IMR-90 (cell line): ENCODE measurements around the gene ETV6. TPM values are rescaled to one million over a fixed set of nuclear protein-coding genes. Genes with fewer than 3 reads are reported as not detected.

Experiments
- ATAC-seq: fragments of 200-7000 bp; cut with Tn5 transposase; 2 replicates; pipeline ENCODE4 v1.9.1; 2020; ENCODE audit warnings: low read depth, mild to moderate bottlenecking, moderate library complexity
- BruUV-seq: library from RNA; stranded (reverse); fragments of 400-500 nt; replicated peaks from 2 replicates; lab custom pipeline; 2021; lab: Mats Ljungman, UMichigan
- CTCF ChIA-PET: fragments of 300-600 bp; formaldehyde crosslinking; extraction: SDS; loops from one replicate; lab custom pipeline; 2021; ENCODE audit warnings: antibody characterized with exemption; lab: Yijun Ruan, JAX
- POLR2A ChIA-PET: fragments of 300-600 bp; sonication (Branson Sonifier 250); formaldehyde crosslinking; loops from one replicate; lab custom pipeline; 2022; ENCODE audit warnings: antibody characterized with exemption; ENCODE audit not compliant: unreplicated experiment; lab: Charles Lee
- DNase-seq: peaks from one replicate; pipeline ENCODE4 v3.0.0; 2013
- H2AFZ ChIP-seq: replicated peaks from 2 replicates; pipeline ENCODE3; 2013; ENCODE audit warnings: low read length, mild to moderate bottlenecking; ENCODE audit not compliant: poor library complexity
- H2AK5ac ChIP-seq: 2 replicates; pipeline ENCODE4 v1.6.1; 2013; ENCODE audit warnings: low read depth, low read length, inconsistent platforms
- H2AK9ac ChIP-seq: replicated peaks from 2 replicates; pipeline ENCODE3; 2013; ENCODE audit warnings: mild to moderate bottlenecking, low read depth, low read length, moderate library complexity; ENCODE audit not compliant: poor library complexity
- H2BK120ac ChIP-seq: 2 replicates; pipeline ENCODE4 v1.6.1; 2013; ENCODE audit warnings: low read depth, low read length, inconsistent platforms
- H2BK15ac ChIP-seq: 3 replicates; pipeline ENCODE4 v1.6.1; 2013; ENCODE audit warnings: low read depth, low read length, inconsistent platforms
- H2BK20ac ChIP-seq: 2 replicates; pipeline ENCODE4 v1.6.1; 2013; ENCODE audit warnings: low read depth, mild to moderate bottlenecking, inconsistent platforms, low read length, moderate library complexity
- H2BK5ac ChIP-seq: 2 replicates; pipeline ENCODE4 v1.6.1; 2013; ENCODE audit warnings: mild to moderate bottlenecking, low read depth, low read length, inconsistent platforms; ENCODE audit not compliant: poor library complexity, severe bottlenecking
- H3K14ac ChIP-seq: replicated peaks from 2 replicates; pipeline ENCODE4 v1.6.1; 2013; ENCODE audit warnings: low read depth, low read length, inconsistent platforms
- H3K18ac ChIP-seq: 2 replicates; pipeline ENCODE4 v1.6.1; 2013; ENCODE audit warnings: low read depth, low read length, control low read depth
- H3K23ac ChIP-seq: 2 replicates; pipeline ENCODE4 v1.6.1; 2013; ENCODE audit warnings: low read depth, low read length, inconsistent platforms
- H3K27ac ChIP-seq: 2 replicates; pipeline ENCODE4 v1.5.1; 2013; ENCODE audit warnings: mild to moderate bottlenecking, control low read depth, low read length; ENCODE audit not compliant: insufficient read depth
- H3K27me3 ChIP-seq: 2 replicates; pipeline ENCODE4 v1.6.1; 2013; ENCODE audit warnings: low read length; ENCODE audit not compliant: control insufficient read depth, insufficient read depth
- H3K36me3 ChIP-seq: 2 replicates; pipeline ENCODE4 v1.6.1; 2013; ENCODE audit warnings: low read length, mixed read lengths; ENCODE audit not compliant: control insufficient read depth, insufficient read depth
- H3K4ac ChIP-seq: 2 replicates; pipeline ENCODE4 v1.6.1; 2013; ENCODE audit warnings: low read depth, low read length, inconsistent platforms
- H3K4me1 ChIP-seq: 2 replicates; pipeline ENCODE4 v1.6.1; 2013; ENCODE audit warnings: low read length, mixed read lengths; ENCODE audit not compliant: control insufficient read depth, insufficient read depth
- H3K4me2 ChIP-seq: 2 replicates; pipeline ENCODE4 v1.6.1; 2013; ENCODE audit warnings: low read depth, mild to moderate bottlenecking, control low read depth, low read length, moderate library complexity
- H3K4me3 ChIP-seq: 2 replicates; pipeline ENCODE4 v1.5.1; 2013; ENCODE audit warnings: low read depth, mild to moderate bottlenecking, control low read depth, low read length, moderate library complexity; ENCODE audit not compliant: insufficient read depth
- H3K56ac ChIP-seq: 2 replicates; pipeline ENCODE4 v1.6.1; 2013; ENCODE audit warnings: low read length, inconsistent platforms; ENCODE audit not compliant: insufficient read depth; ENCODE audit errors: extremely low read depth
- H3K79me1 ChIP-seq, 2 experiments: 2 replicates each; pipeline ENCODE4 v1.6.1; 2013; ENCODE audit warnings: low read length in 2 of 2, inconsistent platforms in 1 of 2, low read depth in 1 of 2
- H3K9ac ChIP-seq: 2 replicates; pipeline ENCODE4 v1.6.1; 2013; ENCODE audit warnings: low read depth, low read length, control low read depth
- H3K9me1 ChIP-seq: 2 replicates; pipeline ENCODE4 v1.6.1; 2013; ENCODE audit warnings: low read length, inconsistent platforms; ENCODE audit not compliant: insufficient read depth
- H3K9me3 ChIP-seq: 2 replicates; pipeline ENCODE4 v1.6.1; 2013; ENCODE audit warnings: low read length; ENCODE audit not compliant: control insufficient read depth, insufficient read depth
- H4K20me1 ChIP-seq: 2 replicates; pipeline ENCODE4 v1.6.1; 2013; ENCODE audit warnings: low read length, inconsistent platforms; ENCODE audit not compliant: insufficient read depth
- H4K5ac ChIP-seq: 2 replicates; pipeline ENCODE4 v1.6.1; 2013; ENCODE audit warnings: mild to moderate bottlenecking, low read depth, low read length, control low read depth
- H4K8ac ChIP-seq, 2 experiments: 2 replicates each; pipeline ENCODE4 v1.6.1; 2013; ENCODE audit warnings: low read depth in 2 of 2, low read length in 2 of 2, control low read depth in 1 of 2, inconsistent platforms in 1 of 2
- H4K91ac ChIP-seq: 2 replicates; pipeline ENCODE4 v1.6.1; 2013; ENCODE audit warnings: low read depth, low read length, inconsistent platforms; ENCODE audit not compliant: insufficient read depth
- BHLHE40 ChIP-seq: fragments of 150-350 bp; IDR thresholded peaks from 2 replicates; pipeline ENCODE4 v1.6.1; 2016; ENCODE audit warnings: mild to moderate bottlenecking, low read depth, low read length
- CEBPB ChIP-seq: IDR thresholded peaks from 2 replicates; pipeline ENCODE4 v1.6.1; 2012; ENCODE audit warnings: low read depth, low read length, improper control_type of control experiment
- CTCF ChIP-seq: conservative IDR thresholded peaks from 2 replicates; pipeline ENCODE4 v1.5.1; 2012; ENCODE audit warnings: mild to moderate bottlenecking, low read depth, low read length, improper control_type of control experiment
- FOS ChIP-seq: fragments of 150-350 bp; IDR thresholded peaks from 2 replicates; pipeline ENCODE4 v1.6.1; 2016; ENCODE audit warnings: low read depth, low read length
- MAZ ChIP-seq: IDR thresholded peaks from 2 replicates; pipeline ENCODE4 v1.6.1; 2012; ENCODE audit warnings: low read depth, mild to moderate bottlenecking, low read length, improper control_type of control experiment, moderate library complexity, borderline replicate concordance
- SMC3 ChIP-seq: fragments of 150-350 bp; IDR thresholded peaks from 2 replicates; pipeline ENCODE4 v1.6.1; 2016; ENCODE audit warnings: low read depth, mild to moderate bottlenecking, antibody characterized with exemption, low read length, moderate library complexity
- WGBS, 2 experiments: methylation state at CpG; one replicate each; pipeline versions ENCODE4 v1.1.5 to v1.1.7; 2013; ENCODE audit warnings: missing lambda C conversion rate in 2 of 2; ENCODE audit not compliant: insufficient read length in 1 of 2; ENCODE audit errors: extremely low coverage in 2 of 2; 5-methylcytosine and 5-hydroxymethylcytosine counted together
- dilution Hi-C: fragments of 300-500 bp; cut with HindIII; formaldehyde crosslinking; loops from one replicate; pipeline ENCODE4 v1.14.3; 2018; ENCODE audit warnings: low sequenced_read_pairs; ENCODE audit not compliant: unreplicated experiment
- in situ Hi-C: fragments of 300-500 bp; cut with MboI; formaldehyde crosslinking; loops from 3 replicates; pipeline ENCODE4 v1.14.3; 2019; ENCODE audit warnings: low sequenced_read_pairs, inconsistent platforms, mixed read lengths
- intact Hi-C: fragments of 100-400 bp; cut with micrococcal nuclease; formaldehyde crosslinking; loops from 2 replicates; pipeline ENCODE4 v1.10.0; 2022
- polyA plus RNA-seq, 3 experiments: library from polyadenylated mRNA; depleted of rRNA; stranded (reverse); fragments of >200 nt; gene quantifications; 2 replicates each; pipeline ENCODE4 v1.2.3, GENCODE V29; 2012; ENCODE audit warnings: low replicate concordance in 1 of 3
- total RNA-seq: library from RNA; depleted of rRNA; stranded (reverse); fragments of >200 nt; gene quantifications from 2 replicates; pipeline ENCODE4 v1.2.3, GENCODE V29; 2012

Gene ETV6
- total and polyA plus RNA-seq, 2 of the 4 experiments (the other 2 are of a cell fraction) = 8.4 to 9.9 TPM

- H3K27ac ChIP-seq = peak overlapping the region; percentile 33; the same call in 1 of the 2 replicates
- H2AFZ ChIP-seq = no peak overlapping the region
- peak overlapping the region; percentile 95 for H2AK5ac ChIP-seq
- H2BK120ac ChIP-seq = peak overlapping the region; percentile 81
- peak overlapping the region; percentile 89; the same call in 1 of the 2 replicates for H4K91ac ChIP-seq
- no peak for TF ChIP-seq CTCF
- TF ChIP-seq FOS = peak; percentile 26; the same call in 1 of the 2 replicates
- TF ChIP-seq MAZ = no peak
- 0 out of 2 replicates have a peak, but pooled peaks have one; percentile 32 for TF ChIP-seq CEBPB
- TF ChIP-seq SMC3 = 0 out of 2 replicates have a peak, but pooled peaks have one; percentile 1
- no peak; the same call in 1 of the 2 replicates for TF ChIP-seq BHLHE40
- no TSS peak for BruUV-seq
- H3K79me1 ChIP-seq = peaks cover 33 to 82% of the 10 kb centered on the region in 2 experiments
- H2AK9ac ChIP-seq = no peak overlapping the region
- H3K4me2 ChIP-seq = peak overlapping the region; percentile 56; the same call in 1 of the 2 replicates
- peaks cover 1% of the 10 kb centered on the region; the same call in 1 of the 2 replicates for H3K36me3 ChIP-seq
- peaks cover 16% of the 10 kb centered on the region for H3K9me1 ChIP-seq
- H3K56ac ChIP-seq = peak overlapping the region; percentile 13; the same call in 1 of the 2 replicates
- WGBS, 2 experiments = no CpG with 5 or more reads among the region's 8 CpGs
- H3K4me3 ChIP-seq = no peak overlapping the region
- peaks cover 24% of the 10 kb centered on the region for H3K4me1 ChIP-seq
- CTCF ChIA-PET = no interaction called here
- peak overlapping the region; percentile 43 to 74; a peak in 3 of 4 replicates for H4K8ac ChIP-seq
- peak overlapping the region; percentile 72 for H3K14ac ChIP-seq
- intact Hi-C loops (no loop called here), in situ Hi-C loops (loop anchor here (25.0 kb wide), 1 partner anchor 995 kb away; the partner anchor contains the start of gene CDKN1B), dilution Hi-C loops (no loop called here)
- H3K18ac ChIP-seq = peak overlapping the region; percentile 90; the same call in 1 of the 2 replicates
- DNase-seq = peak; percentile 72
- no peak overlapping the region for H3K9ac ChIP-seq
- H3K23ac ChIP-seq = peak overlapping the region; percentile 21
- peak overlapping the region; percentile 55 for H2BK20ac ChIP-seq
- H2BK15ac ChIP-seq = peak overlapping the region; percentile 59; the same call in 1 of the 3 replicates
- H4K5ac ChIP-seq = peak overlapping the region; percentile 82; the same call in 1 of the 2 replicates
- peaks cover 3% of the 10 kb centered on the region for H4K20me1 ChIP-seq
- H3K9me3 ChIP-seq = no peaks in the 10 kb centered on the region
- POLR2A ChIA-PET = no interaction called here
- no peaks in the 10 kb centered on the region for H3K27me3 ChIP-seq
- H2BK5ac ChIP-seq = peak overlapping the region; percentile 62
- no peak for ATAC-seq
- H3K4ac ChIP-seq = peak overlapping the region; percentile 70; the same call in 1 of the 2 replicates
These were observed 68.1 kb downstream of the ETV6 start for GRCh38 chr12:11717519-11717961.
